Activated T-cell treated with anti-CD3 and anti-CD28 coated beads for 24 hours (primary cell): ENCODE measurements around the gene TMEM125.

Experiments used
- DNase-seq: peaks from one replicate; pipeline ENCODE4 v3.0.0-alpha.2; 2020; ENCODE audit warnings: low read depth

Gene TMEM125

GRCh38 chr1:43293896-43294760 lies 24.3 kb downstream of the TMEM125 start:
- no peak for DNase-seq

GRCh38 chr1:43294761-43295160 lies 25.0 kb downstream of the TMEM125 start:
- no peak for DNase-seq

- DNase-seq = no peak
Measured at GRCh38 chr1:43296207-43296606, 26.4 kb downstream of the TMEM125 start.

GRCh38 chr1:43298055-43298454 lies 28.3 kb downstream of the TMEM125 start:
- DNase-seq = no peak

GRCh38 chr1:43299101-43299500 lies 29.3 kb downstream of the TMEM125 start:
- no peak for DNase-seq

- DNase-seq = no peak
Measured at GRCh38 chr1:43300378-43301094, 30.8 kb downstream of the TMEM125 start, which contains the start of gene TIE1. TIE1 (plus strand) TSS chr1:43300982; CDS start chr1:43301072, 90 bp downstream.

GRCh38 chr1:43302201-43302600 lies 32.4 kb downstream of the TMEM125 start:
- DNase-seq = no peak

GRCh38 chr1:43302721-43303470 lies 33.1 kb downstream of the TMEM125 start:
- DNase-seq = no peak

GRCh38 chr1:43303471-43304313 lies 33.9 kb downstream of the TMEM125 start:
- DNase-seq = no peak

- no peak for DNase-seq
Measured at GRCh38 chr1:43304314-43304681, 34.5 kb downstream of the TMEM125 start.

GRCh38 chr1:43304771-43305300 lies 35.1 kb downstream of the TMEM125 start:
- no peak for DNase-seq

- no peak for DNase-seq
Measured at GRCh38 chr1:43305461-43305860, 35.7 kb downstream of the TMEM125 start.

GRCh38 chr1:43305926-43306687 lies 36.3 kb downstream of the TMEM125 start:
- no peak for DNase-seq

GRCh38 chr1:43306688-43307457 lies 37.1 kb downstream of the TMEM125 start:
- no peak for DNase-seq

- DNase-seq = no peak
Measured at GRCh38 chr1:43307458-43308158, 37.8 kb downstream of the TMEM125 start.

GRCh38 chr1:43308635-43309404 lies 39.0 kb downstream of the TMEM125 start:
- DNase-seq = no peak

GRCh38 chr1:43309405-43310025 lies 39.7 kb downstream of the TMEM125 start:
- DNase-seq = no peak

GRCh38 chr1:43311521-43311920 lies 41.7 kb downstream of the TMEM125 start:
- no peak for DNase-seq
